Measurements from ENCODE around the gene NRAP.

Gene NRAP

GRCh38 chr10:113663908-113664307 is at the start of gene NRAP:
NRAP (minus strand) TSS chr10:113664041; CDS start chr10:113663882, 159 bp downstream.
- CTCF ChIA-PET: interaction anchor here (1.3 kb wide), 1 partner anchor 16 kb away, joined by 3 read pairs; the partner anchor contains the start of gene CASP7
- no peak for DNase-seq (ENCODE audit: low read depth, low spot score)
- H3K4me3 ChIP-seq (ENCODE audit: low read depth, low read length): no peak within 1 kb of the TSS
- POLR2A ChIA-PET: no interaction called here
- TF ChIP-seq CTCF (IDR thresholded peaks at IDR 0.05; ENCODE audit: insufficient read depth, low read length, missing control alignments): no peak

GRCh38 chr10:113713640-113713982 is 49.8 kb upstream of the NRAP start:
- no peak overlapping the region for H3K4me3 ChIP-seq (ENCODE audit: low read depth, low read length)

GRCh38 chr10:113712755-113713639 is 49.2 kb upstream of the NRAP start:
- no peak overlapping the region for H3K4me3 ChIP-seq (ENCODE audit: low read depth, low read length)
- no peak for DNase-seq (ENCODE audit: low read depth, low spot score)
- no peak for TF ChIP-seq CTCF (IDR thresholded peaks at IDR 0.05; ENCODE audit: insufficient read depth, low read length, missing control alignments)
- CTCF ChIA-PET: interaction anchor here (1.4 kb wide), 1 partner anchor 8 kb away, joined by 3 read pairs; no protein-coding TSS in a partner anchor
- POLR2A ChIA-PET: no interaction called here

More at GRCh38 chr10:113713640-113713982, 49.8 kb upstream of the NRAP start:
- CTCF ChIA-PET: interaction anchor here (1.4 kb wide), 1 partner anchor 9 kb away, joined by 3 read pairs; no protein-coding TSS in a partner anchor
- no peak for DNase-seq (ENCODE audit: low read depth, low spot score)
- POLR2A ChIA-PET: no interaction called here
- TF ChIP-seq CTCF (IDR thresholded peaks at IDR 0.05; ENCODE audit: insufficient read depth, low read length, missing control alignments): no peak

- ChIA-PET POLR2A (no interaction called here), CTCF (no interaction called here)
- TF ChIP-seq CTCF (IDR thresholded peaks at IDR 0.05; ENCODE audit: insufficient read depth, low read length, missing control alignments): no peak
- no peak for DNase-seq (ENCODE audit: low read depth, low spot score)
- no peak overlapping the region for H3K4me3 ChIP-seq (ENCODE audit: low read depth, low read length)
Measured at GRCh38 chr10:113712024-113712423, 48.2 kb upstream of the NRAP start.

GRCh38 chr10:113711142-113711541 is 47.3 kb upstream of the NRAP start:
- ChIA-PET CTCF (interaction anchor here (0.7 to 7.8 kb wide), 2 partner anchors 234 to 391 kb away, joined by 3 to 83 read pairs; no protein-coding TSS in a partner anchor), POLR2A (no interaction called here)
- no peak for DNase-seq (ENCODE audit: low read depth, low spot score)
- TF ChIP-seq CTCF (IDR thresholded peaks at IDR 0.05; ENCODE audit: insufficient read depth, low read length, missing control alignments): no peak
- H3K4me3 ChIP-seq (ENCODE audit: low read depth, low read length): no peak overlapping the region

- H3K4me3 ChIP-seq (ENCODE audit: low read depth, low read length): no peak overlapping the region
- ChIA-PET POLR2A (interaction anchor here (0.5 kb wide), 1 partner anchor 166 kb away, joined by 4 read pairs; no protein-coding TSS in a partner anchor), CTCF (interaction anchor here (0.7 to 7.8 kb wide), 4 partner anchors 11 to 393 kb away, joined by 3 to 83 read pairs (median 4); no protein-coding TSS in a partner anchor)
- peak; percentile 44 for DNase-seq (ENCODE audit: low read depth, low spot score)
- TF ChIP-seq CTCF (IDR thresholded peaks at IDR 0.05; ENCODE audit: insufficient read depth, low read length, missing control alignments): no peak
Measured at GRCh38 chr10:113709221-113709838, 45.5 kb upstream of the NRAP start.
